ENCODE results near the gene GAD1.

GAD1 gene

DNA sequence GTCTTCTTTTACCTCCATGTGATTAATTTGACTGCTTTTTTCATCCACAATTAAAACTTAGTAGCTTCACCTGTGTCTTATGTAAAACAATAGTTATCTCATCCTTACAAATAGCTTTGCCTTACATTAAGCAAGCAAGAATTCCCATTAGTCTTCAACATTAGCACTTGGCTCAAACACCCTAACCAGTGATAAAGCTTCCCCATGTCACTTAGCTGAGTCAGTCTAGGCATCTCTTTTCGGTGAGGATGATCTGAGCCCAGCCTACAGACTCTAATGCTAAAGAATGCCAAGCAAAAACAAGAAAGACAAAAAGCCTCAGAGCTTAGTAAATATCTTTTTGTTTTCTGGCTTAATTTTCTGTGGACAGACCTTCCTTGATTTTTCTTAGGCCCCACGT lies 26.1 kb downstream of the GAD1 start:
- no peak for DNase-seq (ENCODE audit: low read depth in 2 of 3, low spot score in 2 of 3)

DNA sequence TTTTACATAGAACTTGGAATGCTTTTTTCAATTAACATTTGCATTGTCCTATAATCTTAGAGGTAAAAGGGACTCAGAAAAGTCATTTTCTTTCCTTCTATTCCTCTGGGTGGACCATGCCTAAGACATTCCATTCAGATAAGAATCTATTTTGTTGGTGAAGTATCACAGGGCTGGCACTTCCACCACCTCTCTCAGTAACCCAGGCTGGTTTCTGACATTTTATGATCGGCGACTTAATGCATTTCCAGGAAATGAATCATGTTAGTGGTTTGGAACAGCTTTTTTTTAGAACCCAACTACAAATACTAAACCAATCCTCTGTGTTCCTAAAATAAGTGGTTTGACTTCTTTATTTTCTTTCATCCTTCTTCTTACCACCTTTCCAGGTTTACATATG lies 27.0 kb downstream of the GAD1 start:
- no peak for DNase-seq (ENCODE audit: low read depth in 2 of 3, low spot score in 2 of 3)

DNA sequence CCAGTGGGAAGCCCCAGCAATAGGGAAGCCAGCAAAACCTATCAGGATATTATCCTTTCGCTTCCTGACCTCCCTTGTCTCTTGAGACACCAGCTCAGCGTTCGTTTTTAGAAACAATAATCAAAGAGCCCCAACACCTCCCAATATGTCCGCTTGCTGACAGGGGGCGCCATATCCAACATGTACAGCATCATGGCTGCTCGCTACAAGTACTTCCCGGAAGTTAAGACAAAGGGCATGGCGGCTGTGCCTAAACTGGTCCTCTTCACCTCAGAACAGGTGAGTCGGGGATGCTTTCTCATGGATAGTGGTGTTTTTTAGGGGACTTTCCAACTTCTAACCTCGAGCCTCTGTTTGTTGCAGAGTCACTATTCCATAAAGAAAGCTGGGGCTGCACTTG lies 28.7 kb downstream of the GAD1 start:
- DNase-seq (ENCODE audit: low read depth in 2 of 3, low spot score in 2 of 3), result no peak

DNA sequence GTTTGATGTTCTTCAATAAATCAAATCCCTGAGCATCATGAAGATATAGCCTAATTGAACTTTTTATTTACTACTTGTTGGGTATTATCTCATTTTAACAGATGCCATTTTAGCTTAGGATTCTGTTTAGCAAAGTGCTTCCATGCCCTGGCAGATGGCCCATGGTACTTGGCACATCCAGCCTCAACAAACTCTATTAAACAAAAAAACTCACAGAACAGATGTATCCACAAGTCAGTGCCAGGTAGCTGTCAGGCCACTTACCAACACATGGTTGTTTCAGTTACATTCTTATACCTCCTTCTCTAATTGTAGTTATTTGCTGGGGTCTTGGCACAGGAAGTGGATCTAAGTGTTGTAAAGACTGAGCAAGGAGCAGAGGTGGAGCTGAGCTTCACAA lies 29.6 kb downstream of the GAD1 start:
- no peak for DNase-seq (ENCODE audit: low read depth in 2 of 3, low spot score in 2 of 3)

DNA sequence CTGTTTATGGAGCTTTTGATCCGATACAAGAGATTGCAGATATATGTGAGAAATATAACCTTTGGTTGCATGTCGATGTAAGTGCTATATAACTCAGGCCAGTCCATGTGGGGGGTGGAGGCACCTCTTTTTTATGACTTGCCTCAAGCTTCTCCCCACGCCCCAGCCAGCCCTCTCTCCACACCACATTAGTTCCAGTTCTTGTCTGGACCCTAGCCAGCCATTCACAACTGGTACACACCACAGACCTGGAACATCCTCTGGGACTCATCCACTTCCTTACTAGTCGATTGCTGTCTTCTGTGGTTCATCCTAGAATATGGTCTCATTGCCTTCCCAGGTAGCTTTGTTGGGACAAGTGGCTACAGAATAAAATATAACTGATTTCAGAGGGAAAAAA lies 31.0 kb downstream of the GAD1 start:
- no peak for DNase-seq (ENCODE audit: low read depth in 2 of 3, low spot score in 2 of 3)

DNA sequence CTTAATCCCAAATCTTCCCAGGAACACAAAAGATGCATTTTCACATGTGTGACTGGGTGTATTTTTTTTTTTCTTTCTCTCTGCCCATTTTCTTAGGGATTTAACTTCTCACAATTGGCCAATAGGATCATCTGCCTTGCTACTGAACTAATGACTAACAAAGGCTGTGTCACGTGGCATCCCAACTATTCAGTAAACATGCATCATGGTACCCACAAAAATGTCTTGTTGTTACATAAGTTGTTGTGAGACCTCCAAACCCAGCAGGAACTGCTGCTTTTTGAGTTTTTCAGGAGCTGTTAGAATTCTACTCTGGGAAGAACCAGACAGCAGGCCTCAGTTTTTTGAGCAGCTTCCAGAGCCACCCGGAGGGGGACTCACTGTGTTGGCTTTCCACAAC lies 31.9 kb downstream of the GAD1 start:
- DNase-seq (ENCODE audit: low read depth in 2 of 3, low spot score in 2 of 3), result no peak

DNA sequence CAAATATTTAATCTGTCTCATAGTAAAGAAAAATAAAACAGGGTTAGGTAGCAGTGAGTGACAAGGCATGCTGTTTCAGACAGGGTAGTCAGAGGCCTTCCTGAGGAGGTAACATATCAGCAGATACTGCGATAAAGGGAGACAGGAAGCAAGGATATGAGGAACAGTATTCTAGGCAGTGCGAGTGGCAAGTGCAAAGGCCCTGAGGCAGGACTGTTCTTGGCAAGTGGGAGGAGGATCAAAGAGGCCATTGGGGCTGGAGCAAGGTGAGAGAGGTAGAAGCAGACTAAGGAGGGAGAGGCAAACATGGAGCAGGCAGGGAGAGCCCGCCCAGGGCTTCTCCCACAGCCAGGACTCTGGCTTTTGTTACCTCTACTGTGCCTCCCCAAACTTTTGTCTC lies 33.6 kb downstream of the GAD1 start:
- no peak for DNase-seq (ENCODE audit: low read depth in 2 of 3, low spot score in 2 of 3)

DNA sequence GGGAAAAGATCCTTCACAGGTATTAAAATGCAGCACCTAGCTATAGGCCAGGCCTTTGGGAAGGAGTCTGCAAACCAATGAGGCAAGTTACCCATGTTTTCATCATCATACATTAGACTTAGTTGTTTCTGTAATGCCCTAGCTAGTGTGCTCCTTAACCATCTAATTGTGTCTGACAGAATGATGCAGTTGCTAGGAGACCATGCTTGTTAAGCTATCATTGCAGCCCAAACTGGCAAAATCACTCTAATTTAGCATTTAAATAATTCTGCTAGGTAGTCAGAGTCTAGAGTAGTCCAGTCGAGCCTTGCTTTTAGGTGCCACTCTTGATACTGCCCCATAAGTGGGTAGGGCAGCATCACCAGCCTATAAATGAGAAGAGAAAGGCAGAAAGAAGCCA lies 34.9 kb downstream of the GAD1 start:
- no peak for DNase-seq (ENCODE audit: low read depth in 2 of 3, low spot score in 2 of 3)

DNA sequence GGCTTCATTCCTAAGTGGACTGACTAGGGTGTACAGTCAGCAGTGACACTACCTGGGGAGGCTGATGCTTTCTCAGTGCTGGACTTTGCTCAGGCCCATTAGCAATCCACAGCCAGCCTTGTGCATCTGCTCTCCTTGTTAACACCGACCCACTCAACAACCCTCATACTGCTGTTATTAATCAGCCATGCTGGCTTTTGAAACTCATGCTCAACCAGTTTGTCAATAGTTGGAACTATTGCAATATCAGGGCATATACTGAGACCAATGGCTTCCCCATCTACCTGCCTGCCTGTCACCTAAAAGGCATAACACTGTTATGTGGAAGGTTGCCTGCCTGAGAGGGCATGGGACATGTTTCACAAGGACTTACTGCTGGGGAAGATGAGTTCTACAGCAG lies 39.4 kb downstream of the GAD1 start:
- no peak for DNase-seq (ENCODE audit: low read depth in 2 of 3, low spot score in 2 of 3)

DNA sequence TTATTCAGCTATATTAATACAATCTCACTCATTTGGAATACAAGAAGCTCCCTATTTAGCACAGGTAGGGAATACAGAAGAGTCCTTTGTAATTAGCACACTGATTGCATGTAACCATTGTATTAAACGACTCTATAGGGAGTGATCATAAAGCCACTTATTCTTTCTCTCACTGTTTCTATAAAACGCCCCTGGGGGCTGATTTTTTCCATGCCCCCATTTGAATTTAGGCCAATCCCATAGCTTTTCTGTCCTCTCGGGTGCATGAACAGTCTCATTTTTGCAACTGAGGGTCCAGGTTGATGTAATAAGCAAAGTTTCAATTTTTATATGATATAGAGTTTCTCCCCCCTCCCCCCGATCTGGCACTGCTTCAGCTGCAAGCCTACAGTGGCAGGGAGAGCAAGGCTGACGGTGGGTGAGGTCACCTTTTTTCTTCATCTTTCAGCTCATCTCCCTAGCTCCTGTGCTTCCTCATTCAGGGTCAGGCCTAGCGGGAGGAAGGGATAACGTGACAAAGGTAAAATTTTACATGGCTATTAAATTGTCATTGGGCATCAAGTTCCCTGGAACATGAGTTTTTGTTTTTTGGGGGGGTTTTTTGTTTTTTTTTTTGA lies 45.7 kb downstream of the GAD1 start:
- no peak for DNase-seq (ENCODE audit: low read depth in 2 of 3, low spot score in 2 of 3)

DNA sequence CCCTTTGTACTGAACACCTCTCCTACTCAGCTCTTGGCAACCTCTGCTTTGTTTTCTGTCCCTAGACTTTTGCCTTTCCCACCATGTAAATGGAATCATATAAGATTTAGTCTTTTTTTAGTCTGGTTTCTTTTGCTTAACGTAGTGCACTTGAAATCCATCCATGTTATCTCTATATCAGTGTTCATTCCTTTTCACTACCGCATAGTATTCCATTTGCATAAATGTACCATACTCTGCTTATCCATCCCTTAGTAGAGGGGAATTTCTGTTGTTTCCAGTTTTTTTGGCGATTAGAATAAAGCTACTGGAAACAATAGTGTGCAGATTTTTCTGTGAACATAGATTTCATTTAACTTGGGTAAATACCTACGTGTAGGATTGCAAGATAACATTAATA lies 46.4 kb downstream of the GAD1 start:
- no peak for DNase-seq (ENCODE audit: low read depth in 2 of 3, low spot score in 2 of 3)

DNA sequence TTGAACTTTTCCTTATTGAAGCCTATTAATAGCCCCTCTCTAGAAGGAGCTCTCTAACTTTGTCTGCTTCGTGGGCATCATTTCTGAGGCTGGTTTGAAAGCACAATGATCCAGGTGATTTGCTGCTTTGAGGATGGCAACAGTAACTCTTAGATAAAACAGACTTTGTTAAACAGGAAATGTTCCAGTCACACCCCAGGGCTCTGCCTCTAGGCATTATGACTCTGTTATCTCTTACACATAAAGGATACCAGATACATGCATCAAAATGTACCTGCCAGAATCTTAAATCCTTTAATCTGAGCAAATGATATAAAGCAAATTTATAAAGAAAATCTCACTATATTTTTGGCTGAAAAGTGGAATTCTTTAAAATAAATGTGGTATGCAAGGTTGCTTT lies 52.3 kb downstream of the GAD1 start:
- no peak for DNase-seq (ENCODE audit: low read depth in 2 of 3, low spot score in 2 of 3)

DNA sequence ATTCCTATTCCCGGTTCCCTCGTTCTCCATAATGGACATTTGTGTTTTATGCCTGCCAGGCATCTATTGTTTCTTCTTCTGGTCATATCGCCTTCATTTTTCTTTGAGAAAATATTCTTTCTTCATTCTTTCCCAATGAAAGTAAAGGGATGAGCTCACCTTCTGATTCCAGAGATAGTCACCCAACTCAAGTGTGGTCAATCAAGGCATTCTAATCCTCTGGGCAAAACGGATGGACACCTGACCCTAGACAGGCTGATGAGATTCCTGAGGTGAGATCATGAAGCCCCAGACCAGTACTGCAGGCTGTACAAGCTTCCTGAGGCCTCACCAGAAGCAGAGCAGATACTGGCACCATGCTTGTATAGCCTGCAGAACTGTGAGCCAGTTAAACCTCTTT lies 52.8 kb downstream of the GAD1 start:
- DNase-seq (ENCODE audit: low read depth in 2 of 3, low spot score in 2 of 3), result no peak

DNA sequence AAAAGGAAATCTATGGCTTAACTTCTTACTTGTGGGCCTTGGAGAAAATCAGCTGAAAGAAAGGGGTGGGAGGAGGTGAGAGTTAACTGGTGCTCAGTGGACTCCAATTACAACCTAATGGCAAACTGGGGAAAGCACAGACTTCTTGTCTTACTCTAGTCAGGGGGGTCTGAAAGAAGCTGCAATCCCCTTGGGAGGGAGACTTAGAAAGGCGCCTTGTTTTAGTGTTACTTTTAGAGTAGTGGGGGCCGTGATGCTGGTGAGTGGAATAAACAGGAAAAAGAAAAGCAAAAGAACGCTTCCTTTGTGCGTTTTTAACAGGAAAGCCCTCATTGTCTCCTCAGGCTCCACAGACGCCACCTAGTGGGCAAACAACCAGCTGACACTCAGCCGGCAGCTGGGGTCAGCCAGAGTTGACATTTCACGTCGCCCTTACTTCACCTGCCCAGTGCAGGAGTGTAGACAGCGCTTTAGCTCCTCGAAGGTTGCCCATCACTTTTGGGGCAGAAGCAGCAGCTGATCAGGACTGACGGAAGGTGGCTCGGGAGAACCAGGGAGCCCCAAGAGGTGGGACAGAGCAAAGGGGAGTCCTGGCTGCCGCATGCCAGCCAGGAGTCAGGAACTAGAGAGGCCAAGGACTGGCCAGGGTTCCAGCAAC lies 56.5 kb downstream of the GAD1 start:
- peak; percentile 43 to 64 (median 54) for DNase-seq (ENCODE audit: low read depth in 2 of 3, low spot score in 2 of 3)

DNA sequence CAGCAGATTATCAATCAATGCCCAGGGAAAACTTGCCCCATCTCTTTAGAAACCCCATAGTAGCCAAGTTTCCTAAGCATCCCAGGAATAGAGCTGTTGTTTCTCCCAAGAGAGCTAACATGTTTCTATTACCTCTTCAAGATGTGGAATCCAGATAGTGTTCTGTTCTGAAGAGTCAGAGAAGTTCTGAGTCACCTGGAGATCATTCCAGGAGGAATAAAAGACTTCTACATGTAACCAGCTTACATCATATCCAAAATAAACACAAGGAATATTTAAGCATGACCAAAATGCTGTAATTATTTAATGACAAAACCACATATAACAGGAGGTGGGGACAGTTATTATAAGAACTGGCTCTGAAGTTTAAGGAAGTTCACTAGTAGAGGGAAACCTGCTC lies 61.4 kb downstream of the GAD1 start:
- no peak for DNase-seq (ENCODE audit: low read depth in 2 of 3, low spot score in 2 of 3)

DNA sequence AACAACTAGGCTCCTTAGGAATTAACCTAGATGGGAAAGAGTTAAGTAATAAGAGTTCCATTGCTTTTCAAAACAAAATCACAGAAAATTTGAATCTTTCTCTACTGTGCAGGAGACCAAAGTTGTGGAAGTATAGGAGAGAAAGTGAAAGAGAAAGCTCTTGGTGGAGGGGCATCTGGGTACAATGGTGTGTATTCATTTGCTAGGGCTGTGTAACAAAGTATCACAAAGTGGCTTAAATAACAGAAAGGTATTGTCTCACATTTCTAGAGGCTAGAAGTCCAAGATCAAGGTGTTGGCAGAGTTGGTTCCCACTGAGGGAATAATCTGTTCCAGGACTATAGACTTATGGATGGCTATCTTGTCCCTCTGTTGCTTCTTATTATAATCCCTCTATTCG lies 61.8 kb downstream of the GAD1 start:
- no peak for DNase-seq (ENCODE audit: low read depth in 2 of 3, low spot score in 2 of 3)

DNA sequence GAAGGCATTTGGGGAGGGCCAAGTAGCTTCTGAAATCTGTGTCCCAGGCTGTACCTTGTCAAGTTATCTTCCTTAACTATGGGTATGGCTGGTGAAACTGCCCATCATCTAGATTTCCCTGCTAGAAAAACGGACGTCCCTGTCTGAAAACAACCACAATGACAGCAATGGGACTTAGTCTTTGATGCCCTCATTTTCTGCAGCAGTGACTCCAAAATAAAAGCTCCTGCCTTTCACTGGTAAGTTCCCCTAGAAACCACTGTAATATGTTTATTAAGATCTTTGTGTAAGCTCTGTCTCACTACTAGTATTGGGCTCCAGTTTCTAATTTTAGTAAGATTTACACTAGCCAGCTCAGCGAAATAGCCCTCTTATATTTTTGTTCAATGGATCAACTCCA lies 65.2 kb downstream of the GAD1 start:
- DNase-seq (ENCODE audit: low read depth in 2 of 3, low spot score in 2 of 3), result no peak

DNA sequence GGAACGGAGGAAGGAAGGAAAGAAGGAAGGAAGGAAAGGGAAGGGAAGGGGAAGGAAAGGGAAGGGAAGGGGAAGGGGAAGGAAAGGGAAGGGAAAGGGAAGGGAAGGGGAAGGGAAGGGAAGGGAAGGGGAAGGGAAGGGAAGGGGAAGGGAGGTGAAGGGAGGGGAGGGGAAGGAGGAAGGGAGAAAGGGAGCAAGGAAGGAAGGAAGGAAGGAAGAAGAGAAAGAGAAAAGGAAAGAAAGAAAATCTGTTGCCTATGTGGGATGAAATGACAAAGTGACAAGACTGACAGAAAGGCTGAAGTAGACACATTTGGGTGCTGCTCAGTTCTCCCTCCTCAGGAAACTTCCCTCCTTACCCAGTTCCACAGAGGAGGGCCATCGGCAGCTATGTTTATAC lies 66.1 kb downstream of the GAD1 start:
- no peak for DNase-seq (ENCODE audit: low read depth in 2 of 3, low spot score in 2 of 3)

DNA sequence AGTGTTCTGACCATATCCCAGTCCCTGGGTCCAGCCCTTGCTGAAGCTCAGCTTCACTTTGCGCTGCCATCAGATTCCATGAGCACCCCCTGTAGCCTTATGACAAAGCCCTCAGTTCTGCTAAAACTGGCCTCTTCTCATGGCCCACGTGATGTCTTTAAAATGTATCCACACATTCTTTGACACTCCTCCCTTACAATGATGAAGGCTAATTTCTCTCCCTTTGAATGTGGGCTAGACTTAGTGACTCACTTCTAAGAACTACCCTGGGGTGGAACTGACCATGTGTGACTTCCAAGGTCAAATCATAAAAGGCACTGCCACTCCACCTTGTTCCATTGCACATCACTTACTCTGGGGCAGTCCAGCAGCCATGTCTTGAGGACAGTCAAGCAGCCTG lies 67.0 kb downstream of the GAD1 start:
- no peak for DNase-seq (ENCODE audit: low read depth in 2 of 3, low spot score in 2 of 3)

DNA sequence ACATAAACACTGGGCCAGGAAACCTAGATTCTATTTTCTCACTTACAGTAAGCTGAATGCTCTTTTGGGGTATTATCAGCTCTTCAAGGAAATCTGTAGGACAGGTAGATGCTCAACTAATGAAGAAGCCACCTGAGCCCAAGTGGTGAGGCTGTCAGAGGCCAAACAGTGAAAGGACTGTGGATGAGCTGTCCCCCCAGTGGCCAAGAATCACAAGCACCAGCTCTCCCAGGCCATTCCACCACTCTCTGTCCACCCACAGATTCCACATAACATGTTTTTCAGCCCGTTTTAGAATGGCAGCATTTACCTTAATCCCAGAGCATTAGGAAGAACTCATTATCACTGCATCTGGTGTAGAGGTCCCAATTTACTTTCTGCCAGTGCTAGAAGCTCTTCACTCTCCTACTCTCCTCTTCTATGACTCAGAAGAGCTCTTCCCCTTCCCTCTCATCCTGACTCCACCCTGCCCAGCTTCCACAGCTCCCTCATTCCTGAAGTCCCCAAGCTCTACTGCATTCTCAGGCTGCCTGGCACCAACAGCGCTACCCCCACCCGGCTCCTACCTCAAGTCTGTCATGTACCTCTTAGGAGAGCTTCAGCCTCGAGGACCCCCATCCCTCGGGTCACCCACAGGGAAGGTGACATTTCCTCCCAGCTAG lies 68.6 kb downstream of the GAD1 start:
- no peak for DNase-seq (ENCODE audit: low read depth in 2 of 3, low spot score in 2 of 3)

DNA sequence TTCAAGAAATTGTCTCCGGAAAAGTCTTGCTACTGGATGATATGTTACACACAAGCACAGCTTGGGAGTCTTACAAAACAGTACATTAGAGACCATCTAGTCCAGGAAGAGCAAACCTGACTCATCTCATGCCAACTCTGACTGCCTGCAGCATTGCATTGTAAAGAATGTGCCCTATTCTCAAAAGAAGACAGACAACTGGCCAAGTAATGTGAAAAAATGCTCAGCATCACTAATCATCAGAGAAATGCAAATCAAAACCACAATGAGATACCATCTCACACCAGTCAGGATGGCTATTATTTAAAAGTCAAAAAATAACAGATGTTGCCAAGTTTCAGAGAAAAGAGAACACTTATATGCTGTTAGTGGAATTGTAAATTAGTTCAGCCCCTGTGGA lies 69.7 kb downstream of the GAD1 start:
- no peak for DNase-seq (ENCODE audit: low read depth in 2 of 3, low spot score in 2 of 3)

DNA sequence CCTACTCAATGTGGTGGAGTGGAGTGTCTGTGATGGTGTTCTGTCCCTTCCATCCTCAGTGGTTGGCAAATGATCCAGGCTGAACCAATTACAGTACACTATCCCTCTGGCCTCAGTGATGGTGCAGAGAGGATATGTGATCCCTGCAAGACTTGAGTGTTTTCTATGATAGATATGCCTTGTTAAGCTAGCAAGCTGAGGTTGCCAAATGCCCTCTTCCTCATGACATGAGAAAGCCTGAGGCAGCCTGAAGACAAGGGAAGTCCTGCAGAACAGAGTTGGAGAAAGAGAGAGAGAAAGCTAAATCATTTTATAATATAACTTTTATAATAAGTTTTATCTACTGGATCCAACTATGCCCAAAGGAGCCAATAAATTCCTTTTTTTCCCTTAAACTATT lies 70.8 kb downstream of the GAD1 start:
- no peak for DNase-seq (ENCODE audit: low read depth in 2 of 3, low spot score in 2 of 3)

DNA sequence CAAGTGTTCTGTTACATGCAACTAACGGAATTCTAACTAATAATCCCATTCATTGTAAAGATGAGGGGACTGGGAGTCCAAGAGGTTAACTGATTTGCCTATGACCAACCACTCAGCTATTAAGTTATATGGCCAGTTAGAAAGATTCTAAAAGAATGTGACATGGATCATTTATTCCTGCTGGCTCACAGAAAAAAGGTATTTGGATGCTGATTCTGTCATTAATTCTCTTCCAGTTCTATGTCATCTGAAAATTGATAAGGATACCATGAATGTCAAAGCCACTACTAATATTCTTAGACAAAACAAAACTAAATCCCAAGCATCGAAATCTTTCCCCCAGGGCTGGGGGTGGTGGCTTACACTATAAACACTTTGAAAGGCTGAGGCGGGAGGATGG lies 71.2 kb downstream of the GAD1 start:
- DNase-seq (ENCODE audit: low read depth in 2 of 3, low spot score in 2 of 3), result no peak
